GM23338 (cell line): Measurements from ENCODE around the gene IHH. TPM values are rescaled to one million over a fixed set of nuclear protein-coding genes. Genes with fewer than 3 reads are reported as not detected.

ENCODE experiments used
- ATAC-seq: fragments of 200-7000 bp; cut with Tn5 transposase; 3 replicates; pipeline ENCODE4 v1.9.1; 2020
- DNase-seq: peaks from one replicate; pipeline ENCODE4 v3.0.0-alpha.2; 2015; ENCODE audit warnings: low spot score
- H2AFZ ChIP-seq: fragments of 200-600 bp; sonication (generic); 2 replicates; pipeline ENCODE4 v1.8.0; 2016; ENCODE audit warnings: antibody characterized with exemption, mild to moderate bottlenecking, moderate library complexity
- H3F3A ChIP-seq: fragments of 200-600 bp; sonication (generic); replicated peaks from 2 replicates; pipeline ENCODE4 v1.8.0; 2017; ENCODE audit warnings: antibody characterized with exemption, mixed run types, low read depth
- H3K27ac ChIP-seq: fragments of 200-600 bp; sonication (generic); 2 replicates; pipeline ENCODE4 v1.6.1; 2016; ENCODE audit warnings: low read depth
- H3K27me3 ChIP-seq: fragments of 200-600 bp; sonication (generic); 2 replicates; pipeline ENCODE4 v1.8.0; 2016; ENCODE audit warnings: mild to moderate bottlenecking, mixed run types, moderate library complexity; ENCODE audit not compliant: insufficient read depth
- H3K36me3 ChIP-seq: fragments of 200-600 bp; sonication (generic); 2 replicates; pipeline ENCODE4 v1.8.0; 2016; ENCODE audit warnings: mild to moderate bottlenecking; ENCODE audit not compliant: insufficient read depth
- H3K4me1 ChIP-seq: fragments of 200-600 bp; sonication (generic); 2 replicates; pipeline ENCODE4 v1.8.0; 2016; ENCODE audit warnings: mild to moderate bottlenecking, moderate library complexity; ENCODE audit not compliant: insufficient read depth
- H3K4me2 ChIP-seq: fragments of 200-600 bp; sonication (generic); 2 replicates; pipeline ENCODE4 v1.7.1; 2017; ENCODE audit warnings: mixed run types
- H3K4me3 ChIP-seq: fragments of 200-600 bp; sonication (generic); 2 replicates; pipeline ENCODE4 v1.6.1; 2016; ENCODE audit warnings: mixed run types
- H3K79me2 ChIP-seq: fragments of 200-600 bp; sonication (generic); replicated peaks from 2 replicates; pipeline ENCODE4 v1.8.0; 2017; ENCODE audit warnings: mild to moderate bottlenecking; ENCODE audit not compliant: insufficient read depth
- H3K9me2 ChIP-seq: fragments of 200-600 bp; sonication (generic); 2 replicates; pipeline ENCODE4 v1.8.0; 2017; ENCODE audit not compliant: insufficient read depth
- H4K20me1 ChIP-seq: fragments of 200-600 bp; sonication (generic); replicated peaks from 2 replicates; pipeline ENCODE4 v1.8.0; 2017; ENCODE audit warnings: mild to moderate bottlenecking; ENCODE audit not compliant: insufficient read depth
- H3K27ac Mint-ChIP-seq: 2 replicates; pipeline ENCODE4 v1.8.0; 2020; ENCODE audit warnings: inconsistent platforms, mild to moderate bottlenecking, moderate library complexity, mixed read lengths
- H3K27me3 Mint-ChIP-seq: 3 replicates; pipeline ENCODE4 v1.8.0; 2022; ENCODE audit warnings: low read depth, mild to moderate bottlenecking, moderate library complexity, mixed read lengths, inconsistent platforms; ENCODE audit not compliant: insufficient read depth, poor library complexity
- H3K36me3 Mint-ChIP-seq: 3 replicates; pipeline ENCODE4 v1.8.0; 2021; ENCODE audit warnings: low read depth, mild to moderate bottlenecking, inconsistent platforms, moderate library complexity, mixed read lengths
- H3K4me1 Mint-ChIP-seq: 3 replicates; pipeline ENCODE4 v1.8.0; 2020; ENCODE audit warnings: mild to moderate bottlenecking, inconsistent platforms, mixed read lengths
- H3K4me3 Mint-ChIP-seq: 3 replicates; pipeline ENCODE4 v1.8.0; 2021; ENCODE audit warnings: moderate library complexity, mild to moderate bottlenecking, inconsistent platforms, mixed read lengths
- H3K9me3 Mint-ChIP-seq: 3 replicates; pipeline ENCODE4 v1.8.0; 2020; ENCODE audit warnings: moderate library complexity, mild to moderate bottlenecking, inconsistent platforms, mixed read lengths
- CREB1 ChIP-seq: fragments of 250-450 bp; sonication (Bioruptor Pico); IDR thresholded peaks from 2 replicates; pipeline ENCODE4 v1.5.0; 2020; ENCODE audit warnings: low read depth, mild to moderate bottlenecking, moderate library complexity
- CTCF ChIP-seq, 2 experiments: fragments of 200-600 bp in 1 of 2; sonication (generic) in 1 of 2; conservative IDR thresholded peaks; 2 replicates each; pipeline versions ENCODE4 v1.5.1 to v1.6.1; 2016 to 2017; ENCODE audit warnings: antibody characterized with exemption in 2 of 2, low read depth in 2 of 2, mild to moderate bottlenecking in 2 of 2, moderate library complexity in 1 of 2
- STAT1 ChIP-seq: IDR thresholded peaks from one replicate; pipeline ENCODE4 v1.6.1; 2016; ENCODE audit warnings: antibody characterized with exemption; ENCODE audit not compliant: unreplicated experiment
- ZNF114 ChIP-seq: fragments of 250-450 bp; sonication (Bioruptor Pico); IDR thresholded peaks from 2 replicates; pipeline ENCODE4 v1.5.0; 2020; ENCODE audit warnings: mild to moderate bottlenecking, moderate library complexity
- ZNF331 ChIP-seq: fragments of 250-450 bp; sonication (Bioruptor Pico); IDR thresholded peaks from 2 replicates; pipeline ENCODE4 v1.5.0; 2020; ENCODE audit warnings: low read depth, mild to moderate bottlenecking, moderate library complexity
- polyA plus RNA-seq: library from polyadenylated mRNA; unstranded; fragments of >200 nt; fragmentation: Nextera tagmentation; extraction: Ambion mirVana; gene quantifications from 2 replicates; pipeline ENCODE4 v1.2.1, GENCODE V29; 2016
- total RNA-seq: library from RNA; depleted of rRNA; stranded (reverse); fragments of >200 nt; shearing (Covaris generic); gene quantifications from 2 replicates; pipeline ENCODE4 v1.2.3, GENCODE V29; 2014
- TF ChIP-seq, protein P1 (sequence below): IDR thresholded peaks from one replicate; pipeline ENCODE4 v1.6.1; 2018; ENCODE audit warnings: antibody characterized with exemption; ENCODE audit not compliant: unreplicated experiment
- TF ChIP-seq, protein P2 (sequence below): IDR thresholded peaks from 2 replicates; pipeline ENCODE4 v1.6.1; 2016; ENCODE audit warnings: antibody characterized with exemption

IHH gene
- total and polyA plus RNA-seq, 2 experiments from 2014 or later = not detected

- TF ChIP-seq, protein P1, sequence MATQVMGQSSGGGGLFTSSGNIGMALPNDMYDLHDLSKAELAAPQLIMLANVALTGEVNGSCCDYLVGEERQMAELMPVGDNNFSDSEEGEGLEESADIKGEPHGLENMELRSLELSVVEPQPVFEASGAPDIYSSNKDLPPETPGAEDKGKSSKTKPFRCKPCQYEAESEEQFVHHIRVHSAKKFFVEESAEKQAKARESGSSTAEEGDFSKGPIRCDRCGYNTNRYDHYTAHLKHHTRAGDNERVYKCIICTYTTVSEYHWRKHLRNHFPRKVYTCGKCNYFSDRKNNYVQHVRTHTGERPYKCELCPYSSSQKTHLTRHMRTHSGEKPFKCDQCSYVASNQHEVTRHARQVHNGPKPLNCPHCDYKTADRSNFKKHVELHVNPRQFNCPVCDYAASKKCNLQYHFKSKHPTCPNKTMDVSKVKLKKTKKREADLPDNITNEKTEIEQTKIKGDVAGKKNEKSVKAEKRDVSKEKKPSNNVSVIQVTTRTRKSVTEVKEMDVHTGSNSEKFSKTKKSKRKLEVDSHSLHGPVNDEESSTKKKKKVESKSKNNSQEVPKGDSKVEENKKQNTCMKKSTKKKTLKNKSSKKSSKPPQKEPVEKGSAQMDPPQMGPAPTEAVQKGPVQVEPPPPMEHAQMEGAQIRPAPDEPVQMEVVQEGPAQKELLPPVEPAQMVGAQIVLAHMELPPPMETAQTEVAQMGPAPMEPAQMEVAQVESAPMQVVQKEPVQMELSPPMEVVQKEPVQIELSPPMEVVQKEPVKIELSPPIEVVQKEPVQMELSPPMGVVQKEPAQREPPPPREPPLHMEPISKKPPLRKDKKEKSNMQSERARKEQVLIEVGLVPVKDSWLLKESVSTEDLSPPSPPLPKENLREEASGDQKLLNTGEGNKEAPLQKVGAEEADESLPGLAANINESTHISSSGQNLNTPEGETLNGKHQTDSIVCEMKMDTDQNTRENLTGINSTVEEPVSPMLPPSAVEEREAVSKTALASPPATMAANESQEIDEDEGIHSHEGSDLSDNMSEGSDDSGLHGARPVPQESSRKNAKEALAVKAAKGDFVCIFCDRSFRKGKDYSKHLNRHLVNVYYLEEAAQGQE = no peak
- TF ChIP-seq ZNF114 (CRISPR knock-in tag) (no peak), STAT1 (no peak), CREB1 (CRISPR knock-in tag) (no peak), CTCF (conservative IDR thresholded peaks at IDR 0.05; ENCODE audit: low read depth in 2 of 2) (no peak)
These were observed 18.6 kb downstream of the IHH start (continued) for GRCh38 chr2:219042157-219042556.

- H3K4me2 ChIP-seq = peak within 1 kb of the TSS; percentile 75
- H3K4me1 ChIP-seq = no peaks in the 10 kb centered on the region; the same call in 1 of the 2 replicates
- no peaks in the 10 kb centered on the region for H3F3A ChIP-seq
- no peak within 1 kb of the TSS for H3K27ac ChIP-seq
- H3K9me2 ChIP-seq = no peaks in the 10 kb centered on the region
- no peaks in the 10 kb centered on the region for H3K27me3 ChIP-seq
- Mint-ChIP-seq H3K36me3 (no peaks in the 10 kb centered on the region), H3K4me3 (peak within 1 kb of the TSS; percentile 85), H3K27me3 (peaks cover 9% of the 10 kb centered on the region), H3K4me1 (peaks cover 6% of the 10 kb centered on the region; the same call in 1 of the 3 replicates), H3K9me3 (no peaks in the 10 kb centered on the region; the same call in 2 of the 3 replicates), H3K27ac (no peak within 1 kb of the TSS)
- H3K36me3 ChIP-seq = no peaks in the 10 kb centered on the region
- peak within 1 kb of the TSS; percentile 57 for H3K4me3 ChIP-seq
- DNase-seq = peak; percentile 86
- no peak for TF ChIP-seq ZNF114 (CRISPR knock-in tag)
- TF ChIP-seq, protein P2, sequence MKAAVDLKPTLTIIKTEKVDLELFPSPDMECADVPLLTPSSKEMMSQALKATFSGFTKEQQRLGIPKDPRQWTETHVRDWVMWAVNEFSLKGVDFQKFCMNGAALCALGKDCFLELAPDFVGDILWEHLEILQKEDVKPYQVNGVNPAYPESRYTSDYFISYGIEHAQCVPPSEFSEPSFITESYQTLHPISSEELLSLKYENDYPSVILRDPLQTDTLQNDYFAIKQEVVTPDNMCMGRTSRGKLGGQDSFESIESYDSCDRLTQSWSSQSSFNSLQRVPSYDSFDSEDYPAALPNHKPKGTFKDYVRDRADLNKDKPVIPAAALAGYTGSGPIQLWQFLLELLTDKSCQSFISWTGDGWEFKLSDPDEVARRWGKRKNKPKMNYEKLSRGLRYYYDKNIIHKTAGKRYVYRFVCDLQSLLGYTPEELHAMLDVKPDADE = peak; percentile 49; the same call in 1 of the 2 replicates
- TF ChIP-seq ZNF331 = no peak
- TF ChIP-seq STAT1 = no peak
- no peaks in the 10 kb centered on the region for H4K20me1 ChIP-seq
- peak; percentile 88 for ATAC-seq
- H2AFZ ChIP-seq = peak within 1 kb of the TSS; percentile 89
- H3K79me2 ChIP-seq = no peaks in the 10 kb centered on the region
These were observed 19.5 kb downstream of the IHH start, which contains the start of gene CFAP65 for GRCh38 chr2:219041252-219041651. Gene CFAP65, minus strand, starts transcription at chr2:219041516. Its CDS starts 2,468 bp downstream, at chr2:219039048.
